Measurements from ENCODE around the gene HSPA1A.

DNA sequence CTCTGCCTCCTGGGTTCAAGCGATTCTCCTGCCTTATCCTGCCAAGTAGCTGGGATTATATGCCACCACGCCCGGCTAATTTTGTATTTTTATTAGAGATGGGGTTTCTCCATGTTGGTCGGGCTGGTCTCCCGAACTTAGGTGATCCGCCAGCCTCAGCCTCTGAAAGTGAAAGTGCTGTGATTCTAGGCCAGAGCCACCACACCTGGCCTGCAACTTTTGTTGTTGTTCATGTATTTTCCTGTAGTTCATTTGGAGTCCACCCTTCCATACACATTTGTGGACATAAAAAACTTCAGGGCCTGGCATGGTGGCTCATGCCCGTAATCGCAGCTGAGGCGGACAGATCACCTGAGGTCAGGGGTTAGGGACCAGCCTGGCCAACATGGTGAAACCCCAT lies 26.7 kb downstream of the HSPA1A start:
- TF ChIP-seq, protein P1, sequence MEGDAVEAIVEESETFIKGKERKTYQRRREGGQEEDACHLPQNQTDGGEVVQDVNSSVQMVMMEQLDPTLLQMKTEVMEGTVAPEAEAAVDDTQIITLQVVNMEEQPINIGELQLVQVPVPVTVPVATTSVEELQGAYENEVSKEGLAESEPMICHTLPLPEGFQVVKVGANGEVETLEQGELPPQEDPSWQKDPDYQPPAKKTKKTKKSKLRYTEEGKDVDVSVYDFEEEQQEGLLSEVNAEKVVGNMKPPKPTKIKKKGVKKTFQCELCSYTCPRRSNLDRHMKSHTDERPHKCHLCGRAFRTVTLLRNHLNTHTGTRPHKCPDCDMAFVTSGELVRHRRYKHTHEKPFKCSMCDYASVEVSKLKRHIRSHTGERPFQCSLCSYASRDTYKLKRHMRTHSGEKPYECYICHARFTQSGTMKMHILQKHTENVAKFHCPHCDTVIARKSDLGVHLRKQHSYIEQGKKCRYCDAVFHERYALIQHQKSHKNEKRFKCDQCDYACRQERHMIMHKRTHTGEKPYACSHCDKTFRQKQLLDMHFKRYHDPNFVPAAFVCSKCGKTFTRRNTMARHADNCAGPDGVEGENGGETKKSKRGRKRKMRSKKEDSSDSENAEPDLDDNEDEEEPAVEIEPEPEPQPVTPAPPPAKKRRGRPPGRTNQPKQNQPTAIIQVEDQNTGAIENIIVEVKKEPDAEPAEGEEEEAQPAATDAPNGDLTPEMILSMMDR (IDR thresholded peaks at IDR 0.05 in 4 of 5, conservative IDR thresholded peaks at IDR 0.05 in 1 of 5): no peak
- TF ChIP-seq POLR2A (IDR thresholded peaks at IDR 0.05): no peak

Measured in gastrocnemius medialis (tissue), 4 donors.